CD4-positive, alpha-beta T cell treated with Interleukin-21 for 1 hour (primary cell): ENCODE measurements around the gene ME3.

Source experiments
- DNase-seq: peaks from one replicate; pipeline ENCODE4 v3.0.0-alpha.2; 2020

ME3 gene

DNA sequence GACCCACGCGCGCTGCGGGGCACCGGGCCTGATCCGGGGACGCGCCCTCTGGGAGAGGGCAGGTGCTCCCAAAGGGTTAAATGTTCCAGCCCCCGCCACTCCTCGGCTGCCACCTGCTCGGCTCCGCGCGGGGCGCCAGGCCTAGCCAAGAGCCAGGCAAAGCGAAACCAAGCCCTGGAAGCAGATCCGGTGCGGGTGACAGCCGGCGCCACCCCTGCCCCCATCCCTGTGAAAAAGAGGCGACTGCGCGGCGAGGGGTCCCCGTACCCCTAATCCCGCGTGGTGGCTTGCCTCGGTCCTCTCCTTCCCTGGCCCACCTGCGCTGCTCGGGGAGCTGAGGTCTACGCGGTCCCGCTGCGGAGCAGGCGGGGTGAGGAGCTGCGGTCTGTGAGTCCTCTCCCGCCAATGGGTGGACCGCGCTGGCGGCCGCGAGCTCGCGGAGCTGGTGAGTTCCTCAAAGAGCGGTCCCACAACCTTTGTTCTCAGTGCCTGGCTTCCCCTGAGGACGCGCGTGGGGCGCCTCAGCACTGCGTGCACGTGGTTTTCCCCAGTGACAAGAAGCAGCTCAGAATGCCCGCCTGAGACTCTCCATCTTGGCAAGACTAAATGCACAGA, at the start of gene ME3:
TSS of gene ME3 (minus strand) at position 610 of the 615 bp plus-strand sequence.
- peak; percentile 49 for DNase-seq

DNA sequence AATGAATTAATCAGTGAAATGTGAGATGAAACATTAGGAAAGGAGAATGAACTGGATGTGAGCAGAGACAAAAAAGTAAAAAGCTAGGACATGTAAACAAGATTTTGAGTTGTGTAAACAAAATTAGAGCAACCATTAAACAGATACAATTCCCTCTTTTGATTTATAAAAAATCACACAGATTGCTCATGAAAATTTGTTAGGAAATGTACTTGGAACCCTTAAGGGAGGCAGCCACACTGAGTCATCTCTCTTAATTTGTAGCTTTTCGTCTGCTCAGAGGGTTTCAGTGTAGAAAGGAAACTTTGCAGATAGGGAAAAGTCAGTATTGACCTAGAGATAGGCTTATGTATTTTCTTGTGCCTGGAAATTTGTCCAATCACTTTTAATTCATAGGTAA, 49.6 kb upstream of the ME3 start:
- no peak for DNase-seq

DNA sequence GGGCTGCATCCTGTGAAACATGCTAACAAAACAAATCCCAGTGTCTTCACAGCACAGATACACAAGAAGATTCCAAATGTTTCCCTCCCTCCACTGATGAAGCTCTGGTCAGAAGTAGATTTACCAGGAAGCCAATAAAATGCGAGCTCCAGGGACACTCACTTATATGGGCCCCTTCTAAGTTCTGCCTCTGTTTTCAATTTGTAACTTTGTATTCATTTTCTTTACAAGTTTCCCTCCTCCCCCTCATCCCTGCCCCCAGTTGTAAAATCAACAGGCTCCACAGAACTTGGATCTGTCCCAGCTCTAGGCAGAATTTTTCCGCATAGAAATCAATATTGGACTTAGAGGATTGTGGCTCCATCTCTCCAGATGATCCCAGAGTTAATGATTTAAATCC, 48.1 kb upstream of the ME3 start:
- DNase-seq, result no peak

DNA sequence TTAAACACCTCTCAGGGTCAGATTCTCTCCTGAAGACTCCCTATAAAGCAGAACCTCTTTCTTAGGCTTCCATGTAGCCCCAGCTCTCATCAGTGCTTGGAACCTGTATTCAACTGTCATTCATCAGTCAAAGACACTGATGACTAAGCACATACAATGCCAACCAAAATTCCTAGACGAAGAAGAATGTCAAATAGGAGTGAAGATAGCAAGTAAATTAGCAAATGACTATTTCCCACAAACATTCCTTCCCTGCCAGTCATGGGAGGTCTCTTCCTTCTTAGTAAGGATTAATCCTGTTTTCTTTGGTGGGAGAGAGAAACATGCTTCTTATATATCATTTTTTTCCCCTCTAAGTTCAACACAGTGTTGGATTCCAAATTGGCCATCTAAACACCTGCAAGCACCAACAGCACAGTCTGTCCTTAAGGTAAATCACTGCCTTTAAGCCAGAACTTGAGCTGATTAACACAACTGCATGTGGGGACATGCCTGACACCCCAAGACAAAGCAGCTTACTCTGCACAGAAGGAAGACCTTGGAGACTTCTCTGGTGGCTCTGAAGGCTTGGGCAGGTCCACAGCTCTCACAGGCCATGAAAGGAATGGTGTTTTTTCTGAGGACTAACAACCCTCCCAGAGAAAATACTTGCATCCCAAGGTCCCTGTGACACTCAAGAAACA, 47.5 kb upstream of the ME3 start:
- DNase-seq, result no peak

DNA sequence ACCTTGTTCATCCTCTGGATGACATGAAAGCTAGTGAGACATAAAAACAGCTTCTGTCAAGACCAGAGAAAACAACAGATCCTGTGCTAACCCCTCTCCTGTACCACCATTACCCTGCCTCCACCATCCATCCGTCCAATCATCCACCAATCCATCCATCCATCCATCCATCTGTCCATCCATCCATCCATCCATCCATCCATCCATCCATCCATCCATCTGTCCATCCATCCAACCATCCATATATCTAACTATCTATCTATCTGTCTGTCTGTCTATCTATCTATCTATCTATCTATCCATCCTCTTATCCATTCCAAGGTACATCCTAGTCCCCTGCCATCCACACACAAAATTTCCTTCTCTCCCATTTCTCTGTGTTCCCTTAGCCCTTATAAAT, 46.6 kb upstream of the ME3 start:
- no peak for DNase-seq

DNA sequence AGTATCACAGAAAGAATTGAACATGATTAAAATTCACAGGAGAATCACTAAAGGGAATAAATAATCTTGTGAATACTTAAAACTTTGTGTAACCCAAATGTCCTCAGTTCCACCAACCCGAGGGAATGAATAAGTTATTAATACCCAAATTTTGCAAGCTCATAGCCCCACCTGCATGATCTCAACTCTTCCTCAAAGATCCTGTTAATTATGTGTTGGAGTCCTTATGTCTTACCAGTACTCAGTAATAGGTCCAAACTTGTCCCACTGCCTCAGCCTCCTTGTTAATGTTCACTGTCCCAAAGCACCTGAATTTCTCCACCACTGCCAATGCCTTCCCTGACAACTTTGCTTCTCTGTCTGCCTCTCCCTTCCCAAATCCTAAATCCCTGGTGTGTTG, 46.1 kb upstream of the ME3 start:
- DNase-seq, result no peak

DNA sequence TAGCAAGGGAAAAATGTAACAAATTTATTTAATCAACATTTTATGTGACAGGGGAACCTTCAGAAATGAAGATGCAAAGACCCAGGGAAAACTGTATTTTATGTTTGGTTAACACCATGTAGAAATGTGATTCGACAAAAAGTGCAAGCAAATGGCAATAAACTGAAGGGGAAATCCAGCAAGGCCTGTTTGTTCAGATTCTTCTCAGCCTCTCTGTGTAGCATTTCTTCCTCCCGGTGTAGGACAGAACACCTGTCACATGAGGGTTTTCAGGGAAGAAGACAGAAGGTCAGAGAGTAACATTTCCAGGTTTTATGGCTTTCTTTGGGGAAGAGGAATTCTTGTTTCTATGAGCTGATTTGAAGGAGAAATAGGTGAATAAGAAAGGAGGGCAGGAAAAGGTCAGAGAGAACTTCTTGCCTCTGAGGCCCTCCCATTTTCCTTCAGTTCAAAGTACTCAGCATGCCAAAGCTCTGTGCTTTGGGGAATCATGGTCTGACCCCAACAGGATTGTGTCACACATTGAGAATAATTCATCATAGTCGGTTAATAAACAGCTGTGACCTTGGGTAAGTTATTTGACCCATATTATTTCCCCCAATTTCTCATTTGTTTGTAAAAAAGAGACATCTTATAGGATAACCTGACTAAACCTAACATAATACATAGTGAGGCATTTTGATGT, 45.5 kb upstream of the ME3 start:
- no peak for DNase-seq

DNA sequence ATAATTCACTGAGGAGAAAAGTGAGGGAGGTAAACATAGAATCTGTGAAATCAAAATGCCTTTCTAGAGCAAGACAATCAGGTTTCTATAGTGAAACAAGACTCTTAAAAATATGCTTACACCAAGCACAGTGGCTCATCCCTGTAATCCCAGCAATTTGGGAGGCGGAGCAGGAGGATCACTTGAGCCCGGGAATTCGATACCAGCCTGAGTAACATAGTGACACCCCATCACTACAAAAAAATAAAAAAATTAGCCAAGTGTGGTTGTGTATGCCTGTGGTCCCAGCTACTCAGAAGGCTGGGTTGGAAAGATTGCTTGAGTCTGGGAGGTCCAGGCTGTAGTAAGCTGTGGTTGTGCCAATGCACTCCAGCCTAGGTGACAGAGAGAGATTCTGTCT, 43.2 kb upstream of the ME3 start:
- DNase-seq, result no peak

DNA sequence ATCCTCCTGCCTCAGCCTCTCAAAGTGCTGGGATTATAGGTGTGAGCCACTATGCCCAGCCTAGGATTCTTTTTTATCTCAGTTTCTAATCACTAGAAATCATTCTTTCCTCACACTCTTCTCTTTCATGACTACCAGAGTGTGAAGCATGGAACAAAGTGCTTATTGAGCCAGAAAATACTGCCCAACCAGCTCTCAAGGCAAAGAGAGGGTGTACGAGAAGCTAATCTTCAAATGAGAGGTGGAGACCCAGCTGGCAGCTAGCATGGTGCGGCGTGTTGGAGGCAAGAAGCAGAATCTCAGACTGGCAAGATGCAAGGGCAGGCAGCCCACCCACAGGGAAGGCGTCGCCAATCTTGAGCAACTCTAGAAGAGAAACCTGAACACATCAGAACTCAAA, 41.1 kb upstream of the ME3 start:
- DNase-seq, result no peak

DNA sequence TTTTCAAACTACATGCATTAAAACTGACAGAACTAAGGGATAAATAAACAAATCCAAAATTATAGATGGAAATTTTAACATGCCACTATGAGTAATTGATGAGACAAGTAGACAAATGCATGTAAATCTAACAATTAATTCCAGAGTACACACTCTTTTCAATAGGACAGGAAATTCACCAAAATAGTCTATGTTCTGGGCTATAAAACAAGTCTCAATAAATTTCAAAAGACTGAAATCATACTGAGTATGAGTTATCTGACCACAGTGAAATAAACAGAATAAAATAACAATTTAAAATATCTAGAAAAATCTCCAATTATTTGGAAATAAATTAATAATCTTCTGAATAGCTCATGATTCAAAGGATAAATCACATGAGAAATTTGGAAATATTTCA, 38.5 kb upstream of the ME3 start:
- no peak for DNase-seq

DNA sequence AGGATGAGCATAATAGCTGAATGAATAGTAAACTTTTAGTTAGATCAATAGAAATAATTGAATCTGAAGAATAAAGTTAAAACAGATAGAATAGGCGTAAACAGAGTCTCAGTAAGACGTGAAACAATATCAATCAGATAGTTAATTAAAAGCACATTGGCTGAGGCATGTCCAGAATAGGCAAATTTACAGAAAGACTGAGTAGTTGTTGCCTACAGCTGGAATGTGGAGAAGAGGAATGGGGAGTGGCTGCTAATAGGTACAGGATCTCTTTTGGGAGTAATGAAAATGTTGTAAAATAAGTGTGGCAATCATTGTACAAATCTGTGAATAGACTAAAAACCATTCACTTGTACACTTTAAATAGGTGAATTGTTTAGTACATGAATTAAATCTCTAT, 36.3 kb upstream of the ME3 start:
- no peak for DNase-seq

DNA sequence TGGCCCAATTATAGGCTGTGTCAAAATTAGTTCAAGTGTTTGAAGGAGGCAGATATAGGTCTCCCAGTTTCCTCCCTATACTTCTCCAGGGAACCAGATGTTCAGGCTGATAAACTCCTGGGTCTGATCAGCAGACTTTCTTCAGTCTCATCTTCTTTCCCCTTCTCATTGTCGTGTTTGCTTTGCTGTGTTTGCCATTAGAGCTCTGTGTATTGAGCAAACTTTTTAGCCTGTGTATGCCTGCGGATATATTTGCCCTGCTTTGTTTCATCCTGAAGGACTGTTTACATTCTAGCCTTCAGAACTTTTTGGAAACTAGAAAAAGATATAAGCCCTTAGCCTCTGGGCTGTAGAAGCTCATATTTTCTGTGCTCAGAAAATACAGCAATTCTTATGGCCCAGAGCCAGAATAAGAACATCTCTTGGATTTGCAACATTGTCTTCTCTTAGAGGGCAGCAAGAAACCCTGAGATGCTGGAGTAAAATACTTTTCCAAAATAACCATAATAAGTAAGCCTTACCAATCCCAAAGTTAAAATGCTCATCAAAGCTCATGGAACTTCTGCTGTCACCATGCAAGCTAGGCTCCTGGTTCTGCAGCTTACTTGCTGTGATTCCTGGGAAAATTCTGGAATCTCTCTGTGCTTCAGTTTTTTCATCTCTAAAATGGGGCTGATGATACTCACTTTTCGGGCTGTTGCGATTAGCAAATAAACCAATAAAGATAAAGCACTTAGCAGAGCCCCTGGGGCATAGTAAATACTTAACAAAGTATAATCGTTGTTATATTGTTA, 34.1 kb upstream of the ME3 start:
- no peak for DNase-seq

DNA sequence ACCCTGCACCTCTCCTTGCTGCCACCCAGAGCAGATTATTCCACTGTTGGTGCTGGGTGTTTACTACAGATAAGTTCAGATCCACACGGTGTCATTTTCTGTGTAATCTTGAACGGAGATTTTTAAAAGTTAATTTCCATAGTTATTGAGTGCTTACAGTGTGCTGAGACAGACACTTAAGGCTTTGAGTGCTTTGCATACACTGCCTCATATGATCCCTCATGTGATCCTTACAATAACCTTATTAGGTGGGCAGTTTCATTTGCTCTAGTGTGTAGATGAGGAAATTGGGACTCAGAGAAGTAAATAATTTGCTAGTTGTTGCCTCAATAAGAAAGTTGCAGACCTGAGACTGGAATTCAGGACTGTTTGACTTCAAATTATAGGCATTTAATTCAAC, 32.3 kb upstream of the ME3 start:
- DNase-seq, result no peak

DNA sequence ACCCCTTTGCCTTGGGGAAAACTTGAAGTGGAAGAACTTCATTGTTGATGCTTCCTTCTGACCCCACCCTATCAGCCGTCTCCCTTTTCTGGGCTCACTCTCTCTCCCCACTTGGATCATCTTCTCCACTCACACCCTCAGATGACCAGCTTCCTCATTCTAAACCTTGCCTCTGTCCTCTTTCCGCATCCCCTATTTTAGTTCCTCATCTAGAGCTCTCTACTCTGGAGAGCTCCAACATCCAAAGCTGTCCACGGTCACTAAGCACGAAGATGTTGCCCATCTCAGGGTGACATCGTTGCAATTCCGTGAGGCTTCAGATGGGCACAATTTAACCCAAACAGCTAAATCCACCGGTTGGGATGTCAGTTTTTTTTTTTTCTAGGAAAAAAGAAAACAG, 31.6 kb upstream of the ME3 start:
- no peak for DNase-seq

DNA sequence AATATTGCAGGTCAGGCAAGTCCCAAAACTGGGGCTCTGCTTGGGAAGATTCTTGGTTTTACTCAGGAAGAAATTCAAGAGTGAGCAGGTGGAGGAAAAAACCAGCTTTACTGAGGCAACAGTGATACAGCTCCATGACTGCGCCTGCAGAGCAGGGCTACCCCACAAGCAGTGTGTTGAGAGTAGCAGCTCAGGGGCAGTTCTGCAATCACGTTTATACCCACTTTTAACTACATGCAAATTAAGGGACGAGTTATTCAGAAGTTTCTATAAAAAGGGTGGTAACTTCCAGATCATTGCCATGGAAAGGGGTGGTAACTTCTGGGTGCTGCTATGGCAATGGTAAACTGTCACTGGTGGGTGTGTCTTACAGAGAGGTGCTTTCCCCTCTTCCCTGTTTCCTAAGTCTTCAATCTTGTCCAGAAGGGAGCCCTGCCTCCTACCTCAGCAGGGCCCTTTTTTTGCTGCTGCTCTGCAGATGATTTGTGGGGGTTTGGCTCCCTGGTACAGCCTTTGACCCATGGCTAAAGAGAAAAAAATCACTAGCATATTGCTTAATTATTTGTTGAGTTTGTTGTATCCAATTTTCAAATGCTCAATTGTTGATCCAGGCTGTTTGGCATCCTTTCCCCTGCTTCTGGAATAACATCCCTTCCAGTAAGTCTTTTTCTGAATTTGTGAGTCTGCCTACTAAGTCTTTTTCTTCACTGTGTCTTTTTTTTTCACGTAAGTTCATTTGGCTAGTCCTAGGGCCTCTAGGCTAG, 30.0 kb upstream of the ME3 start:
- DNase-seq, result no peak

DNA sequence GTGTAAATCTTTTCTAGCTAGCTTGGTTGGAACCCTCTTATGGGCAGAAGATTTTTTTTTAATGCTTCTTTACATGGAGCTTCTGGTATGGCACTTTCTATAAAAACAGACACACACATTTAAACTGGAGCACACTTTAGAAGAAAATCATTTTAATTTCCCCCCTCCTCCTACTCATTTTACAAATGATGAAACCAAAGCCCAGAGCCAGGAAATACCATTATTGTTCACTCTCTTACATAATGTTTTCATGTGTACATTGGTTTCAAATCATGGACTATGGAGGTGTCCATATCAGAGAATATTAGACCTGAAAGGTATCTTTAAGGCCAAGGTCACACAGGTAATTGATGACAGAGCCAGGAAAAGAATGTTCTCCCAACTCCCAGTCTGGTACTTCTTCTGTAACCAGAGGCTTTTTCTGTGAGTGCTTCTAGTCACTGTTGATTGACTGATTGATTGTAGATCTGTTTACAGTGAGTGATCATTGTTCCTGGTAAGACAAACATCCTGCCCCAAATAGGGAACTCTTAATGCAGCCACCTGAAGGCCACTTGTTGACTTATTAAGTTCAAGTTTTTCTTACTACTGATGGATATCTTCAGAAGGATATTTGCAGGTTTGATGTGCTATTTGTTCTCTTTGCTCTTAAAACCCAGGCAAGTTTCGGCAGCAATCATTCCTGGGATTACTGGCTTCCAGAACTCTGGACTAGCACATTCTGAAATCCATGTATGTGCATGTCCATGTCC, 26.8 kb upstream of the ME3 start:
- DNase-seq, result no peak

DNA sequence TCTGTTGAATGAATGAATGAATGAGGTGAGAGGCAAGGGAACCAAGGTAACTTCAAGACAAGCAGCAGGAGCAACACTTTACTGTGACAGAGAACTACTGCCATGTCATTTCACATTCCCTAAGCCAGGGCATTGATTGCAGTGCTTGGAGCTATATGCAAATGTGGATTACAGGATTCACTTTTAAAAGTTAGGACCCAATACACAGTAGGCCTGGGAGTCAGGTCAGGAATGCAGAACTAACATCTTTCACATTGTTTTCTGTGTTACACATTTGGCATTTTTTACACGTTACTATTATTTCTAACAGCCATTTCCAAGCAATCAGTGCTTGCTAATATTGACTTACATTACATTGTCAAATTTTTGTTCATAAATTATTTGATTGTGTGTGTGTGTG, 26.2 kb upstream of the ME3 start:
- no peak for DNase-seq

DNA sequence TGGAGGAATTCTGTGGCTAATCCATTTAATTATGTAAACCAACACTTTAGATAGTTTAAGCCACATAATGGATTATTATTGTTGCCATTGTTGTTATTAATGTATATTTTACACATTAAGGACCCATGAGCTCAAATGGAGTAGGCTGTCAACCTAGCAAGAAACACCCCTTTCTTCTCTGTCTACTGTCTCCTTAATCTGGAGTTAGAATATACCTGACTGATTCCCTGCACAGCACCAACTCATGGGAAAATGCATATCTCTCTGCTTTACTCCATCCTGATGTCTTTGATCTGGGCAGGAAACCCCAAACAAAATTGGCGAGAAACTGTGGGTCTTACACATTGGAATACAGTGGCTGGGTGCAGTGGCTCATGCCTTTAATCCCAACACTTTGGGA, 24.0 kb upstream of the ME3 start:
- DNase-seq, result no peak

DNA sequence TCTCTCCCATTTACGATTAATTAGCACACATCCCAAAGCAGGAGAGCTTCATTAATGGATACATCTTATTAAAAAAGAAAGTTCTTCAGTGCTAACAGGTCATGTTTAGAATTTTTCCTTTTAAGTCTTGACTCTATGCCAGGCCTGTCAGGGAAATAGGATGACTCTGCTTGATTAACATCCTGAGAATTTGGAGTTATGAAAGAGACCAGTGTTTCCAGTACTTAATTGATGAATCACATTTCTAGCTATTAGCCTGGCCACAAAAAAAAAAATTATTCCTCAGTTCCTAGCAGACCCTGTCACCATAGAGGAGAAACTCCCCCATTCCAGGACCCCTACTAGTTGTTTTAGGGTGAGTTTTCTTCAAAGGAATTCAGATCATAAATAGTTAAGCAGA, 23.6 kb upstream of the ME3 start:
- no peak for DNase-seq

DNA sequence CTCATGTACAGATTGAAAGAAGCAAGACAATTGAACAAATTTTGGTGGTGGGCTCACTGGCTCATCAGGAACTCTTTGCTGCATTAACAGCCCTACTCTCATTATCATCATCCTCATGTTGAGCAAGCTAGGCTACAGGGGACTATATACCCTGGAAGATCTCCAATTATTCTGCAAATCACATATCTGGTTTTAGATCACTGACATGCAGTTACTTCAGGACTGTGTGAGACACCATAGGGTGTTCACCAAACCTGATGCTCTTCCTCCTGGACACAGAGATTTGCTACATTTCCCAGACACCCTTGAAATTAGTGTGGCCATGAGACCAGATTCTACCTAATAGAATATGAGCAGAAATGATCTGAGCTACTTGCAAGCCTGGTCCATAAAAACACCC, 23.0 kb upstream of the ME3 start:
- DNase-seq, result no peak

DNA sequence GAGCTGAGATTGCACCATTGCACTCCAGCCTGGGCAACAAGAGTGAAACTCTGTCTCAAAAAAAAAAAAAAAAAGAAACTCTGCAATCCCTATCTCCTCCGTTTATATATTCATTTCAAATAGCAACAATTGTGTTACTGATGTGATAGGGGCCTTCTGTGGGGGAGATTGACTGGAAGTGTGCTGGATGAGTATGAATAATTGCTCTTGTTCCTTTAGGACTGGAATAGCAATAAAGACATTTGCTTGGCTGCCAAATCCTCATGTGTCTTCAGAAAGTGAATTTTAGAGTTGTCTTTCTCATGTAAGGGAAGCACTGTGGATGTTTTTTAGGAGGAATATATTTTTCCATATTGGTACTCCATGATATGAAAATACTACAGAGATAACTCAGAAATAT, 21.1 kb upstream of the ME3 start:
- DNase-seq, result no peak

DNA sequence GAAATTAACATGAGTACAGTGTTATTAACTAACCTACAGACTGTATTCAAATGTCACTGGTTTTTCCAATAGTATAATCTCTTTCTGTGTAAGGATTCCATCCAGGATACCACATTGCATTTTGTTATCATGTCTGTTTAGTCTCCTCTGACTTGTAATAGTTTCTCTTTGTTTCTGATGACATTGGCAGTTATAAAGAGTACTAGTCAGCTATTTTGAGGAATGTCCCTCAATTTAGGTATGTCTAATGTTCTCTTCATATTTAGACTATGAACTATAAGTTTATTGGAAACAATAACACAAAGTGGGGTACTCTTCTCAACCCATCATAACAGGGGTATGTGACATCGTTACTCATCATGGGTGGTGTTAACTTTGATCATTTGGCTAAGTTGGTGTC, 20.3 kb upstream of the ME3 start:
- no peak for DNase-seq
